HL-60 (cell line): ENCODE measurements around the gene INSIG1.

ENCODE experiments used
- GABPA ChIP-seq: IDR thresholded peaks from 2 replicates; pipeline ENCODE4 v1.6.1; 2012; ENCODE audit warnings: low read depth
- POLR2AphosphoS5 ChIP-seq: IDR thresholded peaks from 2 replicates; pipeline ENCODE4 v1.6.1; 2012; ENCODE audit warnings: low read depth
- SPI1 ChIP-seq: IDR thresholded peaks from 2 replicates; pipeline ENCODE4 v1.6.1; 2012; ENCODE audit warnings: low read depth, mild to moderate bottlenecking, borderline replicate concordance
- TF ChIP-seq, protein P1 (sequence below): IDR thresholded peaks from one replicate; pipeline ENCODE4 v1.5.1; 2011; ENCODE audit warnings: low read length, control low read depth, inconsistent platforms; ENCODE audit not compliant: insufficient read depth
- TF ChIP-seq, protein P2 (sequence below): IDR thresholded peaks from 2 replicates; pipeline ENCODE4 v1.6.1; 2012; ENCODE audit warnings: low read depth; ENCODE audit not compliant: insufficient replicate concordance

DNA sequence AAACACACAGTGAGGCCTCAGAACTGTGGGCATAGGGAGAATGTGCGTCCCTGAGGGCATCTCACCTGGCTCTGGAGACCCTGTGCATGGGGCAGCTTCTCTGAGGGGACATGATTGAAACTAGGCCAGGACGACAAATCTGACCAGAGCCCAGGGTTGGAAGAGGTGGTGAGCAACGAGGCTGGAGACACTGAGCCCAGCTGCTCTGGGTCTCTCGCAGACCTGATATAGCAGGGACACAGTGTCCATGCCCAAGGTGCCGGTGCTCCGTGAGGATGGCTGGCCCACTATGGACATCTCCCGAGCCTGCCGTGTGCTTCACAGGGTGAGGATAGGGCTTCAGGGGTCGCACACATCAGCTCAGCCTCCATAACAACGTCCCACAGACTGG lies 49.3 kb upstream of the INSIG1 start:
- TF ChIP-seq, protein P1, sequence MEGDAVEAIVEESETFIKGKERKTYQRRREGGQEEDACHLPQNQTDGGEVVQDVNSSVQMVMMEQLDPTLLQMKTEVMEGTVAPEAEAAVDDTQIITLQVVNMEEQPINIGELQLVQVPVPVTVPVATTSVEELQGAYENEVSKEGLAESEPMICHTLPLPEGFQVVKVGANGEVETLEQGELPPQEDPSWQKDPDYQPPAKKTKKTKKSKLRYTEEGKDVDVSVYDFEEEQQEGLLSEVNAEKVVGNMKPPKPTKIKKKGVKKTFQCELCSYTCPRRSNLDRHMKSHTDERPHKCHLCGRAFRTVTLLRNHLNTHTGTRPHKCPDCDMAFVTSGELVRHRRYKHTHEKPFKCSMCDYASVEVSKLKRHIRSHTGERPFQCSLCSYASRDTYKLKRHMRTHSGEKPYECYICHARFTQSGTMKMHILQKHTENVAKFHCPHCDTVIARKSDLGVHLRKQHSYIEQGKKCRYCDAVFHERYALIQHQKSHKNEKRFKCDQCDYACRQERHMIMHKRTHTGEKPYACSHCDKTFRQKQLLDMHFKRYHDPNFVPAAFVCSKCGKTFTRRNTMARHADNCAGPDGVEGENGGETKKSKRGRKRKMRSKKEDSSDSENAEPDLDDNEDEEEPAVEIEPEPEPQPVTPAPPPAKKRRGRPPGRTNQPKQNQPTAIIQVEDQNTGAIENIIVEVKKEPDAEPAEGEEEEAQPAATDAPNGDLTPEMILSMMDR: no peak
- TF ChIP-seq POLR2AphosphoS5: no peak
- TF ChIP-seq GABPA: no peak
- TF ChIP-seq, protein P2, sequence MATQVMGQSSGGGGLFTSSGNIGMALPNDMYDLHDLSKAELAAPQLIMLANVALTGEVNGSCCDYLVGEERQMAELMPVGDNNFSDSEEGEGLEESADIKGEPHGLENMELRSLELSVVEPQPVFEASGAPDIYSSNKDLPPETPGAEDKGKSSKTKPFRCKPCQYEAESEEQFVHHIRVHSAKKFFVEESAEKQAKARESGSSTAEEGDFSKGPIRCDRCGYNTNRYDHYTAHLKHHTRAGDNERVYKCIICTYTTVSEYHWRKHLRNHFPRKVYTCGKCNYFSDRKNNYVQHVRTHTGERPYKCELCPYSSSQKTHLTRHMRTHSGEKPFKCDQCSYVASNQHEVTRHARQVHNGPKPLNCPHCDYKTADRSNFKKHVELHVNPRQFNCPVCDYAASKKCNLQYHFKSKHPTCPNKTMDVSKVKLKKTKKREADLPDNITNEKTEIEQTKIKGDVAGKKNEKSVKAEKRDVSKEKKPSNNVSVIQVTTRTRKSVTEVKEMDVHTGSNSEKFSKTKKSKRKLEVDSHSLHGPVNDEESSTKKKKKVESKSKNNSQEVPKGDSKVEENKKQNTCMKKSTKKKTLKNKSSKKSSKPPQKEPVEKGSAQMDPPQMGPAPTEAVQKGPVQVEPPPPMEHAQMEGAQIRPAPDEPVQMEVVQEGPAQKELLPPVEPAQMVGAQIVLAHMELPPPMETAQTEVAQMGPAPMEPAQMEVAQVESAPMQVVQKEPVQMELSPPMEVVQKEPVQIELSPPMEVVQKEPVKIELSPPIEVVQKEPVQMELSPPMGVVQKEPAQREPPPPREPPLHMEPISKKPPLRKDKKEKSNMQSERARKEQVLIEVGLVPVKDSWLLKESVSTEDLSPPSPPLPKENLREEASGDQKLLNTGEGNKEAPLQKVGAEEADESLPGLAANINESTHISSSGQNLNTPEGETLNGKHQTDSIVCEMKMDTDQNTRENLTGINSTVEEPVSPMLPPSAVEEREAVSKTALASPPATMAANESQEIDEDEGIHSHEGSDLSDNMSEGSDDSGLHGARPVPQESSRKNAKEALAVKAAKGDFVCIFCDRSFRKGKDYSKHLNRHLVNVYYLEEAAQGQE: no peak
- no peak for TF ChIP-seq SPI1
